GM08714 (cell line): ENCODE measurements around the gene ARL8B.

Experiments
- H3K4me3 ChIP-seq: fragments of 200-500 bp; sonication (Bioruptor generic); 2 replicates; pipeline ENCODE4 v1.5.1; 2014; ENCODE audit warnings: mild to moderate bottlenecking, low read length, inconsistent platforms
- ZNF274 ChIP-seq: IDR thresholded peaks from 2 replicates; pipeline ENCODE4 v1.6.1; 2012; ENCODE audit warnings: mild to moderate bottlenecking, low read depth, low read length

The ARL8B gene

DNA sequence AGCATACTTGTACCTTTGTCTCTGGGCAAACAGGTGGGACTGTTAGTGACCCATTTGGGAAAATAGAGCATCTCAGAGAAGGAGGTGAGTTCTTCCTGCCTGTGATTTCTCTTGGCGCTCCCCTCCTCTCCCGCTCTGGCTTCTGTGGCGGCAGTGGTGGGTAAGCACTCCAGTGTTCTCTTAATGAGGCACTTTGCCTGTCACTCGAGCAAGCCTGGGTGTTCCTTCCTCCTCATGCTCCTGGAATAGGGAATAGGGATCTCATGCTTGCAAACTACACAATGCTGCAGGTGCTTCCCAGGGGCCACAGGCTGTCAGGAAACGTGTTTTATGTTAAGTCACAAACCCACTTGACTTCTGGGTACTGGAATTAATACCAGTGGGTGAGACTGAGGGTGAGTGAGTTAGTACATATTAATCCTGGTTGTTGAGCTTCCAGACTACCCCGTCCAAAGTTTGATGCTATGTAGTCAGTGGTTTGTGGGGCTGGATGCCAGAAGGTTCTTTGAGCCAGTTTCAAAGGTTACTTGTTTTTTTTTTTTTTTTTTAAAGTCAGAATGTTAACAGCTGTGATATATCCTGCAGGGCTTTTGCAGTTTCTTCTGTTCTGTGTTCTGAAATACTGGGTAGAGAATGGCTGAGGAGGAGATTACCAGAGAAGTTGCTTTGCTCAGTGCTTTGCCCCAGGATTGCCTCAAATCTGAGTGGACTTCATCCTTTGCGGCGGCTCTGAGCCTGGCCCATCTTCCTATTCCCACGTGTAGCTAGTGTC is 95.9 kb downstream of the ARL8B start:
- TF ChIP-seq ZNF274 = no peak
- H3K4me3 ChIP-seq = no peak overlapping the region

DNA sequence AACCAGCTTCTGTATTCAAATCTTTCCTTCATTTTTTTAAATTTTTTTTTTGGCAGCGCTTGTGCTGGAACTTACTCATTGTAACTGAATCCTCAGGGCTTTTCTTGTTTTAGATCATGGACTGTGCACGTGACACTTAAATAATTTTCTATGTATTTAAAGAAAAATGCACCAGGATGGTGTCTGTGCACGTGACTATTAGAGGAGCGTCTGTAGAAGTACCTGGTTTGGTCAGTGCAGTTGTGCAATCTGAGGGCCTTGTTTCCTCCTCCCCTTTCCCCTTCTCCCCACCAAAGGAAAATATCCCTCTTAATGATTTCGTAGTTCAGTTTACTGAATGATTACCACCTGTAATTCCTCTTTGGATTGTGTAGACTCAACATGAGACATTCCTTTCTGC is 96.7 kb downstream of the ARL8B start:
- no peak overlapping the region for H3K4me3 ChIP-seq
- no peak for TF ChIP-seq ZNF274

DNA sequence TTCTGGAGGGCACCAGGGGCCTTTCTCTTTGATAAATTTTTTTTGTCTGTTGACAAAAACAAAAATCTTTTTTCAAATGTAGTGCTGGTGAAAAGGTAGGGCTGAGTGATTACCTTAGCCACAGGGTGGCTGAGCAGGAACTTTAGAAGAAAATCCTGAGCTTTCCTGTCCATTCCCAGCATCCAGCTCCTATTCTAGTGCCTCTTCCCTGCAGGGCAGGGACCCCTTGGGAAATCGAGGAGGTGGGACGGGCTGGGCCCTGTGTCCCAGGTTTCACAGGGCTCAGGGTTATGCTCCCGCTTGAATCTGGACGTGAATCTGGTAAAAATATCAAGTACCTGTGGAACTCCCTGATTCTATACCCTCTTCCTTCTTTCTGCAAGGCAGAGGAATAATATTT is 97.1 kb downstream of the ARL8B start:
- no peak for TF ChIP-seq ZNF274
- H3K4me3 ChIP-seq = no peak overlapping the region

DNA sequence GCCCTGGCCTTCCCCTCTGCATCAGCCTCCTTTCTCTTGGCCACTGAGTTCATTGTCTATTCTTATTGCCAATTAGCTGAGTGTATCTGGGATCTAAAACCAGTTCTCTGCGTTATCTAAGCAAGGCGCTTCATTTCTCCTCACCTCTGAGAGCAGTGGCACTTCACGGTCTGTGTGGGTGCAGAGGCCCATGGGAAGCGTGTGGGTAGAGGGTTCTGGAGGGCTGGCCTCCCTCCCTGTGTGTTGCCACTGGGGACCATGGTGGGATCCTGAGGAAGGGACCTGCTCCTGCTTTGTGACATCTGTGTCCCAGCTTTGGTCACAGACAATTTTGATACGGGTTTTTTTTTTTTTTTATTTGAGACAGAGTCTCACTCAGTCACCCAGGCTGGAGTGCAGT is 98.1 kb downstream of the ARL8B start:
- TF ChIP-seq ZNF274 = no peak
- H3K4me3 ChIP-seq = no peak overlapping the region

DNA sequence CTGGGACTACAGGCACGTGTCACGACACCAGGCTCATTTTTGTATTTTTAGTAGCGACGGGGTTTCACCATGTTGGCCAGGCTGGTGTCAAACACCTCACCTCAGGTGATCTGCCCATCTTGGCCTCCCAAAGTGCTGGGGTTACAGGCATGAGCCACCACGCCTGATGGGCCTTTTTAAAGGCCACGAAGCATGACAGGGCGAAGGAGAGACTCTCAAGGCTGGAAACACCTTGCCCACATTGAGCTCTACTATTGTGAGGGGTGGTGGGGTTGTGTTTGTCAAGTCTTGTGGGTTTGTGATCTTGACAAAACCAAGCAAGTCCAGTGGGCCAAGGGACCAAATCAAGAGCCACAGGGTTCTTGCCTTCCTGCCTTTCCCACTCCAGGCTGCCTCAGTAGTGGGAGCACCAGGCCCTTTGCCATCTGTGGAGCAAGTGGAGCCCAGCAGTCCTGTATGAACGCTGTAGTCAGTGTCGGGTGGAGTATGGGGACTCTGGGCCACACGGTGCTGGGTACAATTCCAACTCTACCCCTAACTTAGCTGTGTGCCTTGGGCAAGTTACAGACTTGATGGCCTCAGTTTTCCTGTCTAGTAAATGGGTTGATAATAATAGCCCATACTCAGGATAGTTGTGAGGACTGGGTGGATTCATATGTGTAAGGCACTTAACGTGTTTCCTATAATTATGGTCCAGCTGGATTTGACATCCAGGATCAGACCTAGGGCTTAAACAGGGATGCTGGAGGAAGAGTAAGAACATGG is 98.8 kb downstream of the ARL8B start:
- TF ChIP-seq ZNF274 = no peak
- H3K4me3 ChIP-seq = no peak overlapping the region

DNA sequence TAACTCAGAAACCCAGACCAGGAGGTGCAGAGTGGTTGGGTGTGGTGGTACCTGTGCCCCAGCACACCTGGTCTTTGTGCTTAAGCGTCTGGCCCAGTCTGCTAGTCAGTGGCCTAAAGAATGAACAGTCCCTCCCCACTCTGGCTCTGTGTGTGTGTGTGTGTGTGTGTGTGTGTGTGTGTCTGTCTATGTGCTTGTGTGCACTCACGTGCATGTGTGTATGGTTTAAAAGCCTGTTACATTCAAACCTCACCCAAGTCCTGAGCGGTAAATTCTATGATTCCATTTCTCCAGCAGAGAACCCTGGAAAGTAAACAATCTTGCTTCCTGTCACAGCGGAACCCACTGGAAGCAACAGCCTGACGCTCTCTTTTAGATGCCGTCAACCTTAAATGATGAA is 99.6 kb downstream of the ARL8B start:
- H3K4me3 ChIP-seq = no peak overlapping the region
- no peak for TF ChIP-seq ZNF274

DNA sequence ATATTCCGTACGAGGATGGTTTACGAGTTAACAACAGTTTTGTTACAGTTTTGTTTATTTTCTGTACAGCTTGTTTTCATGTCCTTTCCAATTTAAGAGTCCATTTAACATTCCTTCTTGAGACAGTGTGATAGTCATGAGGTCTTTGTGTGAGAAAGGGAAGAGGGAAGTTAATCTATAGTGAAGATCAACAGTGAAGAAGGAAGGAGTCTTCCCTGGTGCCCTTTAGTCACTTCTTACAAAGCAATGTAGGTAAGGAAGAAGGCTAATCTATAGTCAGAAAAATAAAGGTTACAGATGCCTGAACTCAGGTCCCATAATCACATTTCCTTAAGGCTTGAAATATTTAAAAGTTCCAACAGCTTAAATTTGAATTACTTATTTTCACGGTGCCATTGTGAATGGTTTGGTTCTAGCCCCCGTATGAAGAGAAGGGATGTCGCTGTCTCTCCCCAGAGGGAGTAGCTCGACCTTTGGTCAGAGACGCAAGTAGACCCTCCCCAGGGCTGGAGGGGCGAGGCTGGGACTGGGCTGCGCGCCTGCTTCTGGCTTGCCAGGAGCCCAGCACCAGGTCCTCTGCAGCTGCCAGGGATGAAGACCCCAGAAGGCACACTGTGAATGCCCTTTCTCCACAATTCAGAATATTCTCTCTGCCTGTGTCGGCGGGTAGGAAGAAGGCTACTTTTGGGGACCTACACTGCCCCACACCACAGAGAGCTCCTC is 100.4 kb downstream of the ARL8B start:
- no peak for TF ChIP-seq ZNF274
- no peak overlapping the region for H3K4me3 ChIP-seq

DNA sequence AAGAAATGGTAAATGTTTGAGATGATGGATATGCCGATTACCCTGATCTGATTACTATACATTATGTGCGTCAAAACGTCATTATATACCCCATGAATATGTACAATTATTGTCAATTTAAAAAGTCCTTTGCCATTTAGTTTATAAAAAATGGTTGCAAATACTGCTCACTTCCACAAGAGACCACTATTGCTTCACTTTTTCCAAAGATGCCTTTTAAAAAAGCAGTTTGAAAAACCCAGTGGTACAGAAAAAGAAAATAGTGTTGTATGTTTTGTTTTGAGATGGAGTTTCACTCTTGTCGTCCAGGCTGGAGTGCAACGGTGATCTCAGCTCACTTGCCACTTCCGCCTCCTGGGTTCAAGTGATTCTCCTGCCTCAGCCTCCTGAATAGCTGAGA is 104.7 kb downstream of the ARL8B start:
- no peak overlapping the region for H3K4me3 ChIP-seq
- TF ChIP-seq ZNF274 = no peak

DNA sequence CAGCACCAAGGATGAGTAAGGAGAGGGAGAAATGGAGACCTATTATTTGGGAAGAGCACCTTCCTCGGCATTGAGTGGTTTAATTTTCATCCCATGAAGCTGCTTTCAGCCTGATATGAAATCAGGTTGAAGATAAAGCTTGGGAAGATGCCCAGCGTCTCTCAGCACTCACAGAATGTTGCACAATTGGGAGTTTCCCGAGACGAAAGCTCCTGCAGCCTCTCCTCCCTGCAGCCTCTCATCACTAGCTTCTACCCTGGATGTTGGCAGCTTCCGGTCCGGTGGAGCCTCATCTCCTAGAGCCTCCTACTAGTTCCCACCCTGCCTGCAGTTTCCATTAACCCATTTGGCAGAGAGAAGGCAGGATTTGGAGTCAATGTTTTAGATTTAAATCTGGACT is 105.7 kb downstream of the ARL8B start:
- TF ChIP-seq ZNF274 = no peak
- no peak overlapping the region for H3K4me3 ChIP-seq

DNA sequence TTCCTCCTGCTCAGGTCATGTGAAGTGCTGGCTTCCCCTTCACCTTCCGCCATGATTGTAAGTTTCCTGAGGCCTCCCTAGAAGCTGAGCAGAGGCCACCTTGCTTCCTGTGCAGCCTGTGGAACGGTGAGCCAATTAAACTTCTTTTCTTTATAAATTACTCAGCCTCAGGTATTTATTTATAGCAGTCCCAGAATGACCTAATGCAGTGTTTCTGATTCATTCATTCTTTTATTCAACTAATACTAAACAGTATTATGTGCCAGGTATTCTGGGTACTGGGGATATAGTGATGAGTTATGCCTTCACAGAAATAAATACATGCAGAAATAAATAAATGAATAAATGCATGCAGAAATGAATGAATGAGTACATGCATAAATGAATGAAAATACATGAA is 107.3 kb downstream of the ARL8B start:
- TF ChIP-seq ZNF274 = no peak
- no peak overlapping the region for H3K4me3 ChIP-seq
